HG02981 (cell line): ENCODE results near the gene MRPL55.

ENCODE experiments used
- ATAC-seq: cut with Tn5 transposase; IDR thresholded peaks from one replicate; pipeline ENCODE4 v1.9.1; 2021; ENCODE audit warnings: mild to moderate bottlenecking, moderate library complexity; ENCODE audit not compliant: unreplicated experiment

Gene MRPL55

DNA sequence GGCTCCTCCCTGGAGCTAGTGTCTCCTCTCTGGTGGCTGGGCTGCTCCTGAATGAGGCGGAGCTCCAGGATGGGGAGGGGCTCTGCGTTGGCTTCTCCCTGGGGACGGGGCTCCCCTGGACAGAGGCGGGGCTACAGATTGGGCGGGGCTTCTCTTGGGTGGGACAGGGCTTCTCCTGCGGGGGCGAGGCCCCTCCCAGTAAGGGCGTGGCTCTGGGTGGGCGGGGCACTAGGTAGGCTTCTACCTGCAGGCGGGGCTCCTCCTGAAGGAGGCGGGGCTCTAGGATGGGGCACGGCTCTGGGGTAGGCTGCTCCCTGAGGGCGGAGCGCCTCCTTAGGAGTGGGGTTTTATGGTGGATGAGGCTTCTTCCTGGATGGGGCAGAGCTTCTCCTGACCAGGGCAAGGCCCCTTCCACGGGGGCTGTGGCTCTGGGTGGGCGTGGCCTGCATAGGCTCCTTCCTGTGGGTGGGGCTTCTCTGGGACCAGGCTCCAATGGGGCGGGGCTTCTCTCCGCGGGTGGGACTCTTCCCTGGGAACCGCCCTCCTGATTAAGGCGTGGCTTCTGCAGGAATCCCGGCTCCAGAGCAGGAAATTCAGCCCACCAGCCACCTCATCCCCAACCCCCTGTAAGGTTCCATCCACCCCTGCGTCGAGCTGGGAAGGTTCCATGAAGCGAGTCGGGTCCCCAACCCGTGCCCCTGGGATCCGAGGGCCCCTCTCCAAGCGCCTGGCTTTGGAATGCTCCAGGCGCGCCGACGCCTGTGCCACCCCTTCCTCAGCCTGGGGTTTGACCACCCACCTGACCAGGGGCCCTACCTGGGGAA lies 49.3 kb downstream of the MRPL55 start:
- ATAC-seq: peak; percentile 52

DNA sequence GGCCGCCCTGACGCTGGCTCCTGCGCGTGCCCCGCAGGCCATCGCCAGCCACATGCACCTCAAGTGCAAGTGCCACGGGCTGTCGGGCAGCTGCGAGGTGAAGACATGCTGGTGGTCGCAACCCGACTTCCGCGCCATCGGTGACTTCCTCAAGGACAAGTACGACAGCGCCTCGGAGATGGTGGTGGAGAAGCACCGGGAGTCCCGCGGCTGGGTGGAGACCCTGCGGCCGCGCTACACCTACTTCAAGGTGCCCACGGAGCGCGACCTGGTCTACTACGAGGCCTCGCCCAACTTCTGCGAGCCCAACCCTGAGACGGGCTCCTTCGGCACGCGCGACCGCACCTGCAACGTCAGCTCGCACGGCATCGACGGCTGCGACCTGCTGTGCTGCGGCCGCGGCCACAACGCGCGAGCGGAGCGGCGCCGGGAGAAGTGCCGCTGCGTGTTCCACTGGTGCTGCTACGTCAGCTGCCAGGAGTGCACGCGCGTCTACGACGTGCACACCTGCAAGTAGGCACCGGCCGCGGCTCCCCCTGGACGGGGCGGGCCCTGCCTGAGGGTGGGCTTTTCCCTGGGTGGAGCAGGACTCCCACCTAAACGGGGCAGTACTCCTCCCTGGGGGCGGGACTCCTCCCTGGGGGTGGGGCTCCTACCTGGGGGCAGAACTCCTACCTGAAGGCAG lies 50.0 kb downstream of the MRPL55 start:
- peak; percentile 16 for ATAC-seq

GRCh38 chr1:228058172-228058948 lies 50.7 kb downstream of the MRPL55 start:
- ATAC-seq: no peak
